HFFc6 (cell line): Measurements from ENCODE around the gene MAPK9. TPM values are rescaled to one million over a fixed set of nuclear protein-coding genes. Genes with fewer than 3 reads are reported as not detected.

Experiments used
- DNase-seq: peaks from one replicate; pipeline ENCODE4 v3.0.0-alpha.2; 2018
- H3K27ac Mint-ChIP-seq: 2 replicates; pipeline ENCODE4 v1.8.0; 2020; ENCODE audit warnings: mild to moderate bottlenecking, mixed read lengths
- H3K27me3 Mint-ChIP-seq: 2 replicates; pipeline ENCODE4 v1.8.0; 2021; ENCODE audit warnings: mild to moderate bottlenecking, moderate library complexity, mixed read lengths; ENCODE audit not compliant: insufficient read depth
- H3K36me3 Mint-ChIP-seq: 2 replicates; pipeline ENCODE4 v1.8.0; 2021; ENCODE audit warnings: low read depth, mixed read lengths
- H3K4me1 Mint-ChIP-seq: 2 replicates; pipeline ENCODE4 v1.8.0; 2020; ENCODE audit warnings: low read depth, mixed read lengths
- H3K4me3 Mint-ChIP-seq: 2 replicates; pipeline ENCODE4 v1.8.0; 2020; ENCODE audit warnings: mild to moderate bottlenecking, moderate library complexity, mixed read lengths
- H3K9me3 Mint-ChIP-seq: 2 replicates; pipeline ENCODE4 v1.8.0; 2020; ENCODE audit warnings: mild to moderate bottlenecking, mixed read lengths
- CTCF ChIP-seq: fragments of 200-600 bp; sonication (generic); IDR thresholded peaks from 2 replicates; pipeline ENCODE4 v1.5.0; 2021; ENCODE audit warnings: antibody characterized with exemption, mild to moderate bottlenecking
- total RNA-seq, 6 experiments: library from RNA; stranded (reverse); fragmentation: NEBNext Ultra II Directional; extraction: Animal tissue kit (Norgen Biotek cat#: 25700); gene quantifications; 2 replicates in 1 of 6; 3 replicates in 5 of 6; pipeline ENCODE4 v1.2.3, GENCODE V29; 2021

The MAPK9 gene
- total RNA-seq, 6 experiments from 2014 or later: 30.3 to 35.8 (median 33.6) TPM

GRCh38 chr5:180250329-180250728 is 41.6 kb downstream of the MAPK9 start:
- no peak for DNase-seq
- Mint-ChIP-seq H3K27me3 (peaks cover 5% of the 10 kb centered on the region), H3K4me1 (no peaks in the 10 kb centered on the region), H3K9me3 (peaks cover 87% of the 10 kb centered on the region), H3K36me3 (peaks cover 98% of the 10 kb centered on the region), H3K4me3 (no peak overlapping the region; the same call in 1 of the 2 replicates), H3K27ac (no peak overlapping the region)
- no peak for TF ChIP-seq CTCF

GRCh38 chr5:180241600-180241999 is 50.3 kb downstream of the MAPK9 start:
- TF ChIP-seq CTCF: no peak
- peaks cover 22% of the 10 kb centered on the region; the same call in 1 of the 2 replicates for H3K9me3 Mint-ChIP-seq
- H3K36me3 Mint-ChIP-seq: peaks cover 84% of the 10 kb centered on the region

GRCh38 chr5:180238631-180239030 is 53.3 kb downstream of the MAPK9 start:
- no peaks in the 10 kb centered on the region; the same call in 1 of the 2 replicates for H3K27me3 Mint-ChIP-seq
- H3K36me3 Mint-ChIP-seq: peaks cover 86% of the 10 kb centered on the region
- no peak for DNase-seq
- no peaks in the 10 kb centered on the region for H3K4me1 Mint-ChIP-seq
- no peak overlapping the region for H3K27ac Mint-ChIP-seq
- no peak overlapping the region for H3K4me3 Mint-ChIP-seq
- TF ChIP-seq CTCF: no peak
- peaks cover 14% of the 10 kb centered on the region; the same call in 1 of the 2 replicates for H3K9me3 Mint-ChIP-seq

More at GRCh38 chr5:180241600-180241999, 50.3 kb downstream of the MAPK9 start:
- Mint-ChIP-seq H3K4me1 (no peaks in the 10 kb centered on the region), H3K4me3 (no peak overlapping the region), H3K27me3 (no peaks in the 10 kb centered on the region; the same call in 1 of the 2 replicates), H3K27ac (no peak overlapping the region)
- no peak for DNase-seq

- Mint-ChIP-seq H3K4me1 (peaks cover 7% of the 10 kb centered on the region; the same call in 1 of the 2 replicates), H3K4me3 (no peak overlapping the region), H3K36me3 (peaks cover 84% of the 10 kb centered on the region), H3K9me3 (peaks cover 26% of the 10 kb centered on the region), H3K27me3 (no peaks in the 10 kb centered on the region; the same call in 1 of the 2 replicates), H3K27ac (no peak overlapping the region)
- DNase-seq: no peak
- no peak for TF ChIP-seq CTCF
Observed at GRCh38 chr5:180235846-180236245, 56.0 kb downstream of the MAPK9 start.

GRCh38 chr5:180235077-180235476 is 56.8 kb downstream of the MAPK9 start:
- TF ChIP-seq CTCF: no peak
- H3K9me3 Mint-ChIP-seq: peaks cover 31% of the 10 kb centered on the region
- no peaks in the 10 kb centered on the region; the same call in 1 of the 2 replicates for H3K27me3 Mint-ChIP-seq
- peaks cover 7% of the 10 kb centered on the region; the same call in 1 of the 2 replicates for H3K4me1 Mint-ChIP-seq
- no peak overlapping the region for H3K4me3 Mint-ChIP-seq
- H3K36me3 Mint-ChIP-seq: peaks cover 82% of the 10 kb centered on the region
- no peak overlapping the region for H3K27ac Mint-ChIP-seq
- no peak for DNase-seq
